Cardiac septum (tissue), 1 donor: ENCODE data around the gene PRKACB. TPM values are rescaled to one million over a fixed set of nuclear protein-coding genes. Genes with fewer than 3 reads are reported as not detected.
"Not testable (repeated sequence)": the region's sequence is repeated elsewhere in the genome, so short reads cannot be mapped to it uniquely, and the experiment has no call there.

ENCODE experiments used
- DNase-seq: peaks from one replicate; pipeline ENCODE4 v3.0.0-alpha.2; 2020; ENCODE audit warnings: low spot score
- intact Hi-C: fragments of 100-400 bp; cut with DNase I; formaldehyde crosslinking; loops from one replicate; pipeline ENCODE4 v1.14.0; 2022
- total RNA-seq: library from RNA; stranded (reverse); fragmentation: NEBNext Ultra II Directional; extraction: Animal tissue kit (Norgen Biotek cat#: 25700); gene quantifications from one replicate; pipeline ENCODE4 v1.2.1, GENCODE V29; 2021
- donor health status: DM: no; HTN: no; CAD: no.

The PRKACB gene
- total RNA-seq, 1 donor from 2014 or later, result 41.8 TPM

DNA sequence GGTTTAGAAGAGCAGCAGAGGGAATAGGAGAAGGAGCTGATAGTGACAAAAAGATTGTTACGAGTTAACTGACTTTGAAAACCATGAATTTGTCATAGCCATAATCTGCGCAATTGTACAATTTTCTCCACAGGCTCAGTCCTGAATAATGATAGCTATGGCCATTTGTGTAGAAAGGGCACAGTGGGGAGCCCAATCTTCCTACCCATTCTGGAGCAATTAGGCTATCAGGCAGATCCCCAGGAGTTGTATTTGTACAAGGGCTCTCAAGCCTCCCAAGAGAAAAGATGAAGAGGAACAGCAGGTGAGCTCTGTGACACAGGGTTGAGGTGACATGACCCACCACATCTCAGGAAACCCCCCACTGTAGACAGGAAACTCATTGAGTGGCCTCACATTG lies 115.3 kb downstream of the PRKACB start:
- no peak for DNase-seq
- intact Hi-C loops, result no loop called here

DNA sequence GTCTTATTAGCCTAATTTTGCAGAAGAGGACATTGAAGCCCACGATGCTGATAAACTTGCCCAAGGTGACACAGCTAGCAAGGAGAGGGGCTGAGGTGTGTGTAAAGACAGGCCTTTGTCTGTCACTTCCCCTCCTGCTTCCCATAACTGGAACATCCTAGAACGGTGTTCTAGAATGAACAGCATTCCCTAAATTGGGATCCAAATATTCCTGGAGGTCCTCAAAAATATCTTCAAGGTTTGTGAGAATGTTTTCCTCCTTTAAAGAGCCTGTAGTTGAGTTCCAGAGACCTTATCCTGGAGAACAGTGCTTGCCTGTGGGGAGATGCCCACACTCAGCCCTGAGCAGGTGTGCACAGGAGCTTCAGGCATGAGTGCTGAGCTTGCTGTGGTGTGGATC lies 115.9 kb downstream of the PRKACB start:
- intact Hi-C loops, result no loop called here

DNA sequence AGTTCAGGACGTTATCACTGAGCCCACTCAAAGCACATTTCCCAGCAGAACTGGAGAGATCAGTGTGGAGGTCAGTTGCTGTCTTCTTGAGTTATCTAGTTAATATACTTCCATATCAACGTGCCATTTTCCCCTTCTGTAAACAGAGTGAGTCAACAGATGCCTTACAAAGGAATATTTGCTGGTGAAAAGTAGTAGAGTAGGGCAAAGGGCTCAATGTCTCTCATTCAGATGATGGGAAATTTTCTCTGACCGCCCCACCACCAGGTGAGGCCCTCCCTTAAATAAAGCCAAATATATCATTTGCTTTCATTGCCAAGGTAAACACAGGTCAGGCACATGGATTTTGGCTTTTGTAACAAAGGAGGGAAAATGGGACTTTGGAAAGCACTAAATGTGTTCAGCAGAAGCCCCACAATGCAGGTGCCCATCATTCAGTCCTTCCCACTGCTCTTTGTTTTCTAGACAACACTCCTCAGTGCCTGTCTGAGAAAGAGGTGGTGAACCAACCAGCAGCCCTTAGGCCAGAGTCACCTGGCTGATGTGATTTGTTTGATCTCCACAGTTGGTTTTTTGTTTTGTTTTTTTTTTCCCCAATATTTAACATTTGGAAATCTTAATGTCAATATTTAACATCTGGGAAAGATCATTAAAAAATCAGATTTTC lies 116.9 kb downstream of the PRKACB start:
- no peak for DNase-seq
- intact Hi-C loops, result no loop called here

More for the DNA sequence above, 115.9 kb downstream of the PRKACB start:
- DNase-seq, result no peak

DNA sequence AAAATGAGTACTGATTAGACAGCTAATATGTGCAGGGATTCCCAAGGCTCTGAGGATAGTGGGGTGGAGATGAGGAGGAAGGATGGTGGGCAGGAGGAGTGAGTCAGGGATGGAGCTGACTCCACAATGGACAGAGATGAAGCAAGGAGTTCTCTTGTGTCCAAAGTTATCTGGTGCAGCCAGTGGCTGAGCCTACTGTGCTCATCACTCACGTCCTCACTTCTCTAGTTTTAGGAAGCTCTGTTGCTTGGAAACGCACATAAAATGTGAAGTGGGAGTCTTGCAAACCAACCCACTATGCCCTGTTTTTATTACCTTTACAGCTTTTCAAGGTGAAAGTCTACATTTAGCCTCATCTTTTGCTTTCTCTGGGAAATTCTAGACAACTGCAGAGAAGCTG lies 120.9 kb downstream of the PRKACB start:
- DNase-seq, result no peak
- intact Hi-C loops, result no loop called here

DNA sequence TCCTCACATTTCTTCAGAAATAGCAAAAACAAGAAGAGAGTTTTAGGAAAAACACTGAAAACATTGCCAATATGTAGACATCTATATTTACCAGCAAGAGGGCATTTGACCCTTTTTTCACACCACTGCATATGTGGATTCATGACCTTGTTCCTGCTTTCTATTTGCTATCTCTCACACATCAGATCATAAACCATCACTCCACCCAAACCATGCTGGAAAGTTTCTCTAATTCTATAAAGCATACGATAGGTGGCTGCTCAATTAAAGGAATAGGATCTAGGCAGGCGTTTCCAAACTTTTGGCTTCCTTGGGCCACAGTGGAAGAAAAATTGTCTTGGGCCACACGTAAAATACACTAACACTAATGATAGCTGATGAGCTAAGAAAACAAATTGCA lies 121.8 kb downstream of the PRKACB start:
- intact Hi-C loops, result no loop called here
- no peak for DNase-seq

DNA sequence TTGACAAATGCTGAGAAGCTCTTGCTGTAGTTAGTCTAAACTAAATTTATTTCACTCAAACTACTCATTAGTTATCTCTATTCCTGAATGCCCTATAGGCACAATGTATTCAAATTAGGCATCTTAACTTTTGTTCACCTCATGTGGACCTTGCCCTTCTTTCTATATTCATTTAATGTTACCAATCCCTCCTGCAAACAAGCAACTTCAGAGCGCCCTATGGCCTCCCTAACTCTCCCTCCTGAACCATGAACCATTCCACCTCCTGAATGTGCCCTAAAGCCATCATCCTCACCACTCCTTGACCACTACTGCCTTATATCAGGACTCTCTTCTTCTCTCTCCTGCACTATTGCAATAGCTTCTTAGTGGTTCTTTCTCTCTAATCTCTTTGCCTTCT lies 122.7 kb downstream of the PRKACB start:
- intact Hi-C loops, result no loop called here

DNA sequence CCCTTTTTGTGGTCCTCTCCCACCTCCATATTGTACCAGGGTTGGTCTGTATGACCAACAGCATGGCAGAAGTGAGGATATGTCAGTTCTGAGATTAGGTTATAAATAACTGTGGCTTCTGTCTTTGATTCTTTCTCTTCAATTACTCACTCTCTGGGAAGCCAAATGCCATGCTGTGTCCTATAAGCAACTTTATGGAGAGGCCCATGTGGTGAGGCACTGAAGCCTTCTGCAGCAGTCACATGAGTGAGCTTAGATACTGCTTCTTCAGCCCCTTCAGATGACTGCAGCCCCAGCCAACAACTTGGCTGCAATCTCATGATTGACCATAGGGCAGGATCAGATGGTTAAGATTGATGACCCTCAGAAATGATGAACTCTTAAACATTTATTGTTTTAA lies 123.4 kb downstream of the PRKACB start:
- no peak for DNase-seq
- intact Hi-C loops, result no loop called here

More for the DNA sequence above, 122.7 kb downstream of the PRKACB start:
- no peak for DNase-seq

DNA sequence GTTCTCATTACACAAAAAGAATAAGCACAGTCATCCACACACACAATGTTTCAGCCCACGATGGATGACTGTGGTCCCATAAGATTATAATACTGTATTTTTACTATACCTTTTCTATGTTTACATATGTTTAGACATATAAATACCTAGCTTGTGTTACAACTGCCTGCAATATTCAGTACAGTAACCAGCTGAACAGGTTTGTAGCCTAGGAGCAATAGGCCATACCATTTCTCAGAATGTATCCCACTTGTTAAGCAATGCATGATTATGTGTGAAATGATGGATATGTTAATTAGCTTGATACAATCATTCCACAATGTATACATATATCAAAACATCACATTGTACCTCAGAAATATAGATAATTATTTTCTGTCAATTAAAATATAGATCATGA lies 124.3 kb downstream of the PRKACB start:
- intact Hi-C loops, result no loop called here

DNA sequence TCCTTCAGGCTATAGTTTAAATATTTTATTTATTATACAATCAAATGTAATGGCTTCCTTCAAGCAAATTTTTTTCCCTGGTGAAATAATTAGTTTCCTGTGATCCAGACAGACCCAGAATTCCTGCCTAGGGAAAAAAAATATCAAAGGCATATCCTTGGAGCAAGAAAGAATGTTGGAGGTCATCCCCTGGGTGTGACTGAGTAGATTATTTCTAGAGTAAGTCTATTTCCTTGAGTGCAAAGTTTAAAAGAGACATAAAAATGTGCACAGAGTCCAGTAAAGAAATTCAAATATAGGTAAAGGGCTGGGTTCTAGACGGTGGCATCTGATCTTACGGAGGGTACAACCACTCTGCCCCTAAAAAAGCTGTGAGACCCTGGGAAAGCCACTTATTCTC lies 125.2 kb downstream of the PRKACB start:
- no peak for DNase-seq
- intact Hi-C loops, result no loop called here

More for the DNA sequence above, 124.3 kb downstream of the PRKACB start:
- no peak for DNase-seq

DNA sequence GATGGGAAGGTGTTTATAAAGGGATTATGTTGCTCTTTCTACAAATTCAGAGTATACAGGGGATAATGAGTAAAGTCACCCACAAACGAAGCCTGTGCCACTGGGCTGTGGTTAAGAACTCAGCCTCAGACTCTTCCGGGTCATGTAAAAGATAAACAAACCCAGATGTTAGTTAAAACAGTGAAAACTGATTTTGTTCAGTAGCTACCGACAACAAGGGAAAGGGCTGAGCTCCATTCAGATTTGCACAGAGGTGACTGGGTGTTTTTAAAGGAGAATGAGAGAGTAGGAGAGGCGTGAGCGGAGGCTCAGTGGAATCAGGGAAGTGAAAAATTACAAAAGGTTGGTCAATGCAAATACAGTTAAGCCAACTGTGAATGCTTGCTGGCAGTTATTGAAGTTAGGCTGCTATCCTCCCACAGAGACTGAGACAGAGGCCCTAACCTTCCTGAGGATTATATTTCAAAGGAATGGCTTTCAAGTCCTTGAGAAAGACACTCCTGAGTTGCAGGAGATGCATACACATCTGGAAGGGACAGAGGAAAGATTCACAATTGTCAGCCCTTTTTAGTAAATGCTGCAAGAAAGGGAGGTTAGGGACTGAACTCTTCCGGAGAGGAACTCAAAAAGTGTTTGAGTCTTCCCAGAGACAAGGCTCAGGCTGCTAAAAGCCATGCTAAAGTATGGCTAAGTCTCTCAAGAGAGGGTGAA lies 127.5 kb downstream of the PRKACB start:
- no peak for DNase-seq
- intact Hi-C loops, result no loop called here

DNA sequence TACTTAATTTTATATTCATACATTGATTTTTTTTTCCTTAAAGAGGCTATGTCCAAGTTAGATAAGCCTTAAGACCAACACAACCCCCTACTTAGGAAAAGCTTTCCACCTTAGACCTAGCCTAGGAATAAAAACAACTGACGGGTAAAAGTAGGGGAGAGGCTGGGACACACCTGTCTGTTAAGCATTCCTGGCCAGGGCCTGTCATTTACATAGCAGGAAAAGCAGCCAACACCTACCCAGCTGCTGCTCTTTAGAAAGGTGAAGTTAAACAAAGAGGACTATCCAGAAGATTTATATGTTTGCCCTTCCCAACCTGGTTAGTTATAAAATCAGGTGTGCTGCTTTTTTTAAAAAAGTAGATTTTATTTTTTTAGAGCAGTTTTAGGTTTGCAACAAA lies 128.3 kb downstream of the PRKACB start:
- intact Hi-C loops, result no loop called here
- DNase-seq, result no peak

DNA sequence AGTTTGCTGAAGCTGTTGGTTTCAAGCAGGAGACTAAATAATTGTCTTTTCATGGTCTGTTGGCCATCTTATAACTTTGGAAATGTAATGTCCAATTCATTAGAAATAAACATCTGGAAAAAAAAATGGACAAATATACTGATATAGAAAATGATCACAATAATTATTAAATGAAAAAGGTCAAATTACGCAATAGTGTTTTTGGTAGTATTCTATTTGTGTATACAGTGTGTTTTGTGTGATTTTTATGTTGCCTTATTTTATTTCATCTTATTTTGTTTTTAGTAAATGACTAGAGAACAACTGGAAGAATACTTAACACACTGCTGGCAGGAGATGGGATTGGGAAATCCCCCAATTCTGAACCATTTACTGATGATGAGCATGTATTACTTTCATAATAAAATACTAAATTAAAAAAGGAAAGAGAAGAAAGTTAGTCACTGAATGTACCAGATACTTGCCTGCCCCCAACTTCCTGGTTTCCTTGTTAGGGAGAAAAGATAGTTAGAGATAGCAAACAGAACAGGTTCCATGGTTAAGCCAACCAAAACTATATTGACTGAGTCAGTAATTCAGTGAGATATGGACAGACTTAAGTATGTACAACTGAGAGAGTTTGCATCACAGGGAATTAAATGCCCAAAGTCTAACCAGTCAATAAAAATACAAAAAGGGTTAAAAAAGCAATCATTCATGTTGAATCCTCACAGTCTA lies 133.4 kb downstream of the PRKACB start:
- no peak for DNase-seq
- intact Hi-C loops, result no loop called here

DNA sequence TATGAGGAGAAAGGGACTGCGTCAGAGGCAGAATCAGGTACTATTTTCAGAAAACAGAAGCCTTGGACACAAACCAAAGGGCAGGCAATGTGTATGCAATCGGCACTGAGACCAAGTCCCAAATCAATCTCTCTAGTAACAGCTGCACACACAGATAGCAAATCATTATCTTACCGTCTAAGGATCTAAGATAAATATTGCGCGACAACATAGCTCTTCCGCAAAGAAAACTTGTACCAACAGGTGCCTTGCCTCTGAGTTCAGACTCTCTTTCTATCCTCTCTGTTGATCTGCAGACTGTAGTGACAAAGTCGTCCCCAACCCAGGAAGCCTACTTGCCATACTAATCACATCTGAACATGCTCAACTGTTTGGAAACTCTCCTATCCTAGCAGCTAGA lies 134.8 kb downstream of the PRKACB start:
- intact Hi-C loops, result no loop called here
- DNase-seq, result no peak

DNA sequence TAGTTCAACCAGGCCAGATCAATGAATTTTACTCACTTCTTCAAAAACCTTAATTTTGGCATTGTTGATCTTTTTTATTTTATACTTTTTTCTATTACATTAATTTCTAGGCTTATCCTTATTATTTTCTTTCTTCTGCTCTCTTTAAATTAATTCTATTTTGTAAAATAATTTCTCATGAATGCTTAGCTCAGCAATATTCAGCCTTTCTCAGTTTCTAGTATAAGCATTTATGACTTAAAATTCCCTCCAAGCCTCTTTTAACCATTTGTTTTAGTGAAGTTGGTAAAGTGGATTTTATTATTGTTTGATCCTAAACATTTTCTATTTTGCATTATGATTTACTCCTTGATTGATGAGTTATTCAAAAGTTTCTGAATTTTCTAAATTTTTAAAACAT lies 136.8 kb downstream of the PRKACB start:
- intact Hi-C loops, result no loop called here
- DNase-seq, result no peak

DNA sequence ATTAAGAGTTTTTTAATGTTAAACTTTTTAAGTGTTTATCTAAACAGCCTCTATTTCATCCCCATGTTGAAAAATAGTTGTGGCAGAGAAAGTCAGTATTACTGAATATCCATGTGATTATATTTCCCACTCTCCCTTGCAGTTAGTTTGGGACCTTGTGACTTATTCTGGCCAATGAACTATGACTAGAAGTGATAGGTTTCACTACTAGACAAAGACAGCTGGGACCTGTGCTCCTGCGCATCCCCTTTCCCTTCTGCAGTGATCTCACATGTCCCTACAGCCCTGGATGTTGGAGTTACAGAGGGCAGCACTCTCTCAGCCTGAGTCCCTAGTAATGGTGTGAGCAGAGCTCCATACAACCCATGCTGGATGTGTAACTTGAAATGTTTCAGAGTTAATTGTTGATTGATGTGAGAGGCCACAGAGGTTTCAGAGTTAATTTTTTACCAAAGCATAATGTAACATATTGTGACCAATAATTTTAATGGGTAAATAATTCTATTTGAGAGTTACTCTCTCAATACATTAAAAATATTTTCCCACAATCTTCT lies 138.8 kb downstream of the PRKACB start:
- no peak for DNase-seq
- intact Hi-C loops, result no loop called here

DNA sequence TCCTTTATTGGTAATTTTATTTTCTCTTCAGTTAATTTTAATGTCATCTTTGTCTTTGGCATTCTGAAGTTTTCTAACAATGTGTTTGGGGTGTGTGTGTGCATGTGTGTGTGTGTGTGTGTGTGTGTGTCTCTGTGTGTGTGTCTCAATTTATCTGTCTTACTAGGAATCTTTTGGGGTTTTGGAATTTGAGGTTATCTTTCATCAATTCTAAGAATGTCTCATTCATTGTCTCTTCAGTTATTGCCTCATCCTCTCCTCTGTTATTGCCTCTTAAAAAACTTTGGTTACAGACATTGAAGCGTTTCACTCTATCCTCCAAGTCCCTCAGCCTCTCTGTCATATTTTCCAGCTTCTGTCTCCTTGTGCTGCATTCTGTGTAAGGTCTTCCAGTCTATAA lies 139.3 kb downstream of the PRKACB start:
- intact Hi-C loops, result no loop called here

DNA sequence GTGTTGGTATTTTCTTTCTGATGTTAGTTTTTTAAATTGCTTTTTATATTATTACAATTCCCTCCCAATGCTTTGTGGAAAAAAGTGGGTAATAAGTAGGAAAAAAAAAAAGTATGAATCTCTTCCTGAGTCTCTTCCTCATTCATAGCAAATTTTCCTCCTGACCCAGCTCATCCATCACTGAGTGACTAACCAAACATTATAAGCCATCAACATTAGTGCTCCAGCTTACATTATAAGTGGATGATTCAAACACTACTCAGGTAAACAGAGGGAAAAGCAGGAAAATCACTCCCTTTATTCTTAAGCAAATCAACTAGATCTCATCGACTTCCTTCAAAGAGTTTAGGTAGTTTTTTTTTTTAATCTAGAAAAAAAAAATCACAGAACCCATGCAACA lies 142.0 kb downstream of the PRKACB start:
- no peak for DNase-seq
- intact Hi-C loops, result no loop called here

More for the DNA sequence above, 139.3 kb downstream of the PRKACB start:
- DNase-seq, result no peak

DNA sequence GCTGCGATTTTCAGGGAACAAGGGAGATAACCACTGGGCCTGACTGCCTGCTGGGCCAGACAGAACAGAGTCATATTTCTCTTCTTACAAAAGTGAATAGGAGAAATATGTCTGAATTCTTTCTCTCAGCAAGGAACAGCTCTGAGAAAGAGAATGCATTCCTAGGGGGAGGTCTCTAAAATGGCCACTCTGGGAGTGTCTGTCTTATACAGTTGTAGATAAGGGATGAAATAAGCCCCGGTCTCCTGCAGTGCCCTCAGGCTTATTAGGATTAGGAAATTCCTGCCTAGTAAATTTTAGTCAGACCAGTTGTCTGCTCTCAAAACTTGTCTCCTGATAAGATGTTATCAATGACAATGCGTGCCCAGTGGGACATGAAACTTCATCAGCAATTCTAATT lies 143.3 kb downstream of the PRKACB start:
- intact Hi-C loops, DNase-seq: not testable (repeated sequence)
